GM21529 (cell line): ENCODE data around the gene PPP1R14B.

Experiments
- ATAC-seq: cut with Tn5 transposase; IDR thresholded peaks from one replicate; pipeline ENCODE4 v1.9.1; 2021; ENCODE audit not compliant: unreplicated experiment

The PPP1R14B gene

DNA sequence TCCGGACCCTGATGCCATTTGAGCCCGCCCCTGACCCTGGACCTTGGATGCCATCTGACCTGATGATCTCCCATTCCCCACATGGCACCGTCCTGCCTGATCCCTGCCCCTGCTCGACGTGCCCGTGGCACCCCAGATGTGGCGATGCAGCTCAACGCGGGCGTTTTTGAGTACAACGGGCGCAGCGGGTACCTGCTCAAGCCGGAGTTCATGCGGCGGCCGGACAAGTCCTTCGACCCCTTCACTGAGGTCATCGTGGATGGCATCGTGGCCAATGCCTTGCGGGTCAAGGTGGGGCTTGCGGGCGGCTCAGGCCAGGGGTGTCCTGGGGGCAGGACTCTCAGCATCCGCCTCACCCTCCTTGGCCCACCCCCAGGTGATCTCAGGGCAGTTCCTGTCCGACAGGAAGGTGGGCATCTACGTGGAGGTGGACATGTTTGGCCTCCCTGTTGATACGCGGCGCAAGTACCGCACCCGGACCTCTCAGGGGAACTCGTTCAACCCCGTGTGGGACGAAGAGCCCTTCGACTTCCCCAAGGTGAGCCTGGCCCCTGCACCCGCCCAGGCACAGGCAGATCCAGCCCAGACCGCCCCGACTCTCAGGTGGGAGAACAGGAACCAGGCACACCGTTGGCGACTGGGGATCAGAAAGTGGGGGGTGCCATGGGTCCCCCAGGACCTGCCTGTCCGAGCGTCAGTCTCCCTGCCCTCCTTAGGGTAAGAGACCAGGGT lies 15.7 kb upstream of the PPP1R14B start:
- ATAC-seq: no peak

DNA sequence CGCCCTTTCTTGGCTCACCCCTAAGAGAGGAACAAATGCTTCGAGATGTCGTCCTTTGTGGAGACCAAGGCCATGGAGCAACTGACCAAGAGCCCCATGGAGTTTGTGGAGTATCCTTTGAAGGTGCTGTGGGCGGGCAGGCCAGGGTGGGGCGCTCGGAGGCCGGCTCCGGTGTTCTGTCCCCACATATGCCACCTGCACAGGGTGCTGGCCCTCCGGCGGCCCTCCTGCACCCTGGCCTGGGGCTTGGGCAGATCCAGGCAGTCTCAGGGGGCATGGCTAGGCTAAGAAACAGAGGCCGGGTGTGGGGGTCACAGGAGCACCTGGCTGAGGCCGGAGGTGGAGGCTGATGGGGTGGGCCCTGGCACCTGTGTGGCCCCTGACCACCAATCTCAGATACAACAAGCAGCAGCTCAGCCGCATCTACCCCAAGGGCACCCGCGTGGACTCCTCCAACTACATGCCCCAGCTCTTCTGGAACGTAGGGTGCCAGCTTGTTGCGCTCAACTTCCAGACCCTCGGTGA lies 14.9 kb upstream of the PPP1R14B start:
- no peak for ATAC-seq

DNA sequence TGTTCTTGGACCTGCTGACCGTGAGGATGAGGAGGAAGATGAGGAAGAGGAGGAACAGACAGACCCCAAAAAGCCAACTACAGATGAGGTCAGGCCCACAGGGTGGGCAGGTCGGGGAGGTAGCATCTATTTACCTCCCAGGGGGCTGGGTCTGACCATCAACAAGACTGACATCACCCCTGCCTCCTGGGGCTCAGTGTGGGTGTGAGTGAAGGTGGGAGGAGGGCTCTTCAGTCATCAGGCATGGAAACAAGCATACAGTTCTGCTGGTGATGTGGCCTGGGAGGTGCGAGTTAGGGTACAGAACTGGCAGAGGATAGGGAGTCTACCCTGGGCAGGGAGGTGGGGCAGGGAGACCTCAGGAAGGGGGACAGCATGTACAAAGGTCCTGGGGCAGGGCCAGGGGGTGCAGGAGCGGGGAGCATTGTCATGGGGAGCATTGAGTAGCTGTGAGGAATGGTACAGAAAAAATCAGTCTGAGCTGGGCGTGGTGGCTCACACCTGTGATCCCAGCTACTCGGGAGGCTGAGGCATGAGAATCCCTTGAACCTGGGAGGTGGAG lies 13.5 kb upstream of the PPP1R14B start:
- no peak for ATAC-seq

DNA sequence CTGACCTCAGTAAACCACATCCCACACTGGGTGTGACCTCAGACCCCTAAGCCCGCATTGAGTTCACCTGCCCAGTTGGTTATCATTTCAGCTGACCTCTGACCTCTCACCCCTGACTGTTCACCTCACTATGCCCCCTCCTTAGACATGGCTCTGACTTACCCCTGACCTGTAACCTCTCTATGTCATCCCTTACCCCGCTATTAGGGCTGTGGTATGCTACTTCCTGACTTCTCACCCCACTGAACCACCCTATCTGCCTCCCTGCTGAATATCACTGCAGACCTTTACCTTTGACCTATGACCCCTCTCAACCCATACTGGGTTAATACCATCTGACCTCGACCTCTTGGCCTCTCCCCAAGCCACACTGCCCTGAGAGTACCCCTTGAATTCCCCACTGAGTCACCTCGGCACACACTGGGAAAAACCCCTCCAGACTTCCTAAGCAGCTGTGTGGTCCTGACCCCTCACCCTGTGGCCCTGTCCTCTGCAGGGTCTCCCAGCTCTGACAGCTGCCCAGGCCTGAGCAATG lies 12.9 kb upstream of the PPP1R14B start:
- ATAC-seq: no peak

DNA sequence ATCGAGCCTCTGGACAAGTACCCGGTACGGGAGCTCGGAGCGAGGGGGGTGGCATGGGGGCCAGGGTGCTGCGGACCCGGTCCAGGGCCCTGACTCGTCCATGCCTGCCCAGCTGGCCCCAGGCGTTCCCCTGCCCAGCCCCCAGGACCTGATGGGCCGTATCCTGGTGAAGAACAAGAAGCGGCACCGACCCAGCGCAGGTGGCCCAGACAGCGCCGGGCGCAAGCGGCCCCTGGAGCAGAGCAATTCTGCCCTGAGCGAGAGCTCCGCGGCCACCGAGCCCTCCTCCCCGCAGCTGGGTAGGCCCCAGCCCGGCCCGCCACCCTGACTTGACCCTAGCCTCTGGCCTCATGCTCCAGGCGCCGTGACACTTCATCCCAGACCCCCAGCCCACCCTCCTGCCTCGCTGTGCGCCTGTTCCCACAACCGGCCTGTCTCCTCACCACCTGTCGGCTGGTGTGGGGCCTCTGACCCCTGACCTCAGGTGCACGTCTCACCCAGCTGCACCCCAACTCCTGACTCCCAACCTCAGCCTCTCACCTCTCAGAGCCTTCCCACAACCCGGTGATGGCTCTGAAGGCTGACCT lies 12.3 kb upstream of the PPP1R14B start:
- no peak for ATAC-seq

DNA sequence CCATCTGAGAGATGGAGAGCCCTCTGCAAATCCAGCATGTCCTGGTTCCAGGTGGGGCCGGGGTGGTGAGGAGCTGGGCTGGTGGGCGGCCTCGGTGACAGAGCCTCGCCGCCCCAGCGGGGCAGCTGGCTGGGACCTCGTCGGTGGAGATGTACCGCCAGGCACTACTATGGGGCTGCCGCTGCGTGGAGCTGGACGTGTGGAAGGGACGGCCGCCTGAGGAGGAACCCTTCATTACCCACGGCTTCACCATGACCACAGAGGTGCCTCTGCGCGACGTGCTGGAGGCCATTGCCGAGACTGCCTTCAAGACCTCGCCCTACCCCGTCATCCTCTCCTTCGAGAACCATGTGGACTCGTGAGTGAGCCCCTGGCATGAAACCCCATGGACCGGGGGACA lies 11.6 kb upstream of the PPP1R14B start:
- no peak for ATAC-seq

DNA sequence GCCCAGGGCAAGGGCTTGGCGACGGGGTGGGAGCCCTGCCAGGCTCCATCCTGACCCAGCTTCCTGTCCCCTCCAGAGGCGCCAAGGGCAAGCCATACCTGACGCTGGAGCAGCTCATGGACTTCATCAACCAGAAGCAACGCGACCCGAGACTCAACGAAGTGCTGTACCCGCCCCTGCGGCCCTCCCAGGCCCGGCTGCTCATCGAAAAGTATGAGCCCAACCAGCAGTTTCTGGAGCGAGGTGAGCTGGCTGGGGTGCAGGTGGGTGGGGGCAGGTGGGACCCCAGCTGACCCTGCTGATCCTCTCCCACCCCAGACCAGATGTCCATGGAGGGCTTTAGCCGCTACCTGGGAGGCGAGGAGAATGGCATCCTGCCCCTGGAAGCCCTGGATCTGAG lies 9.6 kb upstream of the PPP1R14B start:
- ATAC-seq: no peak

DNA sequence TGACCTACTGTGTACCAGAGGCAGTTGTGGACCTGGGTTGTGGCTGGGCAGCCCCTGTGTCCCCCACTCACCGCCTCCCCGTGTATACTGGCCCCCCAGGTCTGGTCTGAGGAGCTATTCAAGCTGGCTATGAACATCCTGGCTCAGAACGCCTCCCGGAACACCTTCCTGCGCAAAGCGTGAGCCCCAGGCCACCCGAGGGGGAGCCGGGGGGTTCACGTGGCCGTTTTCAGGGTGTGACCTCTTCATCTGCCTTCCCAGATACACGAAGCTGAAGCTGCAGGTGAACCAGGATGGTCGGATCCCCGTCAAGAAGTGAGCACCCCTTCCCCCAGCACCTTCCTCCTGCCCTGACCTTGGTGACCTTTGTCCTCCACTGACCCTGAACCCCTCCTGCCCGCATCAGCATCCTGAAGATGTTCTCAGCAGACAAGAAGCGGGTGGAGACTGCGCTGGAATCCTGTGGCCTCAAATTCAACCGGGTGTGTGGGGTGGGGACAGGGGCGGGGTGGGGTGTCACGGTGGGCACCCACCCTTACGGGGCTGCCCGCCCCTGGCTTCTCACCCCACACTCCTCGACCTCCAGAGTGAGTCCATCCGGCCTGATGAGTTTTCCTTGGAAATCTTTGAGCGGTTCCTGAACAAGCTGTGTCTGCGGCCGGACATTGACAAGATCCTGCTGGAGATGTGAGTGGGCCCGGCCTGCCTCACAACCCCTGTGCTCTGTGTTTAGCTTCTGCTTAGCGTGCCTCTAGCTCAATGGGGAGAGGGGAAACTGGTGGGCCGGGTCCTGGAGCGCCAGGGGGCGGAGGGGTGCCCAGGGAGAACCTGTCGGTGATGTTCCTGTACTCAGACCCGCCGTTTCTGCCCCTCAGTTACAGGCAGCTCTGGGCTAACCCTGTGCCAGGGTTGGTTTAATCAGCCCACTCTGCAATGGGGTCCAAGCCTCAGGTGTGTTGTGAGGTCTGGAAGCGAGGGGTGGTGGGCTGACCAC lies 8.7 kb upstream of the PPP1R14B start:
- ATAC-seq: no peak

DNA sequence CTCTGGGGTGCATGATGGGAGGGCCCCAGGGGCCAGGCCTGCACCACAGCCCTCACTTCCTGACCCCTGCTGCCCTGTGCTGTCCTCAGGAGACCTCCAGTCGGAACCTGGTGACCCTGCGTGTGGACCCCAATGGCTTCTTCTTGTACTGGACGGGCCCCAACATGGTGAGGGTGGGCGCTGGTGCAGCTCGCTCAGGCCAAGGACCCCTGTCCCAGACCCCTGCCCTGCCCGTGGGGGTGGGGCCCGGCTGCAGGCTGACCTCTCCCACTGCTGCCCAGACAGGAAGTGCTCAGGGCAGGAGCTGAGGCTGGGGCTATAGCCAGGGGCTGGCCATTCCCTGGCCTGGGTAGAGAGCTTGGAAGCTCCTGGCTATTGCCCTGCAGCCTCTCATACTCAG lies 7.6 kb upstream of the PPP1R14B start:
- ATAC-seq: no peak

DNA sequence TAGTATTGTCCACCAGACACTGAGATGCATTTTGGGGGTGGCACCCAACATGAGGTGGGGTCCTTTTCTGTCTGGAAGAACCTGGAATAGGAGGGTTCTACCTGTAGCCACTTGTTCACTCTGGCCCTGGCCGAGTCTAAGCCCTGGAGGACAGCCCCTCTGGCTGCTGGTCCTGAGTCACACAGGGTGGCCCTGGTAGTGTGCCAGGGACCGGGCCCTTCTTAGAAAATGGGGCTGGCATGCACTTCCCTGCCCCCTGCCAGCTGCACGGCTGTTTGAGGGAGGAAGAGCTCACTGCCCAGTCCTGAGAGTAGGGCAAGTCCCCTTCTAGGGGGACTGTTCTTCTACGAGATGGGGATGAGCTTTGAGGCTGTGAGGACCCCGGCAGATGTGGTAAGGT lies 6.7 kb upstream of the PPP1R14B start:
- no peak for ATAC-seq

DNA sequence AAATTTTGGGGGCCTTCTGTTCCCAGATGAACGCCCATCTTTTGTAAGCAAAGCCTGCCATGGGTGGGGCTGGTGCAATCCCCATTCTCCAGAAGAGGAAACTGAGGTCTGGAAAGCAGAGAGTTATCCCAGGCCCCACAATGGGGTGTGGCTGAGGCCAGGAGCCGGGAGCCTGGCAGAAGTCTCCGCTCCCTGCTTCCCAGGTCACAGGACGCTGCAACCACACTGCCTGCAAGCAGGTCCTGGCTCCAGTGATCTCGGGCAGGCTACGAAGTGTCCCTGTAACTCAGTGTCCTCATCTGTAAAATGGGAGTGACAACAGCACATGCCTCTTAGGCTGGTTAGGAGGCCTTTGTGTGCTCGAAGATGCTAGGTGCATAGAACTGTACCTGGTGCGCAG lies 6.3 kb upstream of the PPP1R14B start:
- ATAC-seq: no peak

DNA sequence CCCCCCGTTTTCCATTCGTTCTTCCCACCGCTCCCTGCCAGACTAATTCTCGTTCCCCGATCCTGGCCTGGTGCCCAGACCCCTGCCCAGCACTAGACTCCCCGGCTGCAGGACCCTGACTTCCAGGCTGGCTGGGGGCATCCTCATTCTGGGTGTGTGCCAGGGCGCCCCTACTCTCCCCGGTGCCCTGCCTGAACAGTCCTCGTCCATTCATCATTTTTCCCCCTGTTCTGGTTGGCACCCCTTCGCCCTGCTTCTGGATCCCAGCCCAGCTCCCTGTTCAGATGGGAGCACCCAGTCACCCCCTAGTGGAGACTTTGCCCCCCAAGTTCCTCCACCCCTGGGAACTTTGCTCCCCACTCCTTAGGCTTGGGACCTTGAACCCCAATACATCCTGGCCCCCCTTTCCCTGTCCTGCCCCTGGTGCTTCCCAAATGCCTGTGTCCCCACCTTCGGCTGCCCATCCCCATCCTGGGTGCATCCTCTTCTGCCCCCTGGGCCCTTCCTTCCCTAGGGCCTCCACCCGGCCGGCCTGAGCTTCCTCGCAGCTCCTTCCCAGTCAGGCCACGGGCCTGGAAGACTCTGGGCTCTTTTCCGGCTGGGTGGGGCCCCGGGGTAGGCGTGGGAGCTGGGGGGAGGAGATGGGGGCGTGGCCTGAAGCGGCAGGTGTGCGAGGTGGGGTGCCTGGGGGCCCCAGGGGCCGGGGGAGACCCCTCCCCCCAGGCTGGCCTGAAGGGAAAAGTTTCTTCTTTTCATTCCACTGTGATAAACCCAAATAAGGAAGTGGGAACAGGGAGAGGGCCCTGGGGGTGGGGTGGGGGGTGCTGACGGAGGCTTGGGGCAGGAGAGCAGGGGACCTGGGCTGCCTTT lies 5.5 kb upstream of the PPP1R14B start:
- ATAC-seq: no peak

DNA sequence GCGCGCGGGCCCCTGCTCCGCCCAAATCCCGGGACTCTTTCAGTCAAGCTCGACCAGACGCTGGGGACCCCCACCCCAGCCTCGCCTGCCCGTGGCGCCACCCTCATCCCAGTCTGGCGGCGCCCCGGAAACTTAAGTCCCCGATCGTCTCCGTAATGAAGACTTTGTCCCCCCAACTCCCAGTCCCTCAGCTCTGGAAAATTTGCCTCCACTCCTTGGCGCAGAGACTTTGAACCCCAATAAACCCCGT lies 4.9 kb upstream of the PPP1R14B start:
- ATAC-seq: no peak

DNA sequence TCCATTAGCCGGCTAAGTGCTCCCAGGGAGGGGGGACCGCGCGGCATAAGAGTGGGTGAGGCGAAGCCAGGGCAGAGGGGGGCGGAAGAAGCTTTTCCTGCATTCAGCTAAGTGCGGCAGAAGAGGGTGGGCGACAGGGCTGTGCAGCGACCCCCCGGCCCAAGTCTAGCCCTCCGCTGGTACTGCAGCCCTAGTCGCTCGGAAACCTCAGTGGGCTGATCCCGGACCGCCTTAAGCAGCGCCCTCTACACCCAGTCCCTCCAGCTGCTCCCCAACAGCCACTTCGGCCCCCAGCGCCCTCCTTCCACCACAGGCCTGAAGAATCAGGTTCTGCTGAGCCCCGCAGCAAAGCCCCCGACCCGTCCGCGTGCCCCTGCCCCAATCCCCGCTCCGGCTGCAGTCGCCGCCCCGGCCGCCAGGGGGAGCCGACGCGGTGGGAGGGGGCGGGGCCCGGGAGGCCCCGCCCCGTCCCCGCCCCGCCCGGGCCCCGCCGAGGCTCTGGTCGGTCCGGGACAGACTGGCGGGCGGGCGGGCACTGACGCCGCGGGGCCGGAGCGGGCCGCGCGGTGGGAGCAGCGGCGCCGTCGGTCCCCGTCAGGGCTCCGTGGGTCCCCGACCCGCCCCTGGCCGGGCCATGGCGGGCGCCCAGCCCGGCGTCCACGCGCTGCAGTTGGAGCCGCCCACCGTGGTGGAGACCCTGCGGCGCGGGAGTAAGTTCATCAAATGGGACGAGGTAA lies 4.4 kb upstream of the PPP1R14B start, which contains the start of gene PLCB3:
Gene PLCB3 (plus strand): TSS at position 515 of the 737 bp plus-strand sequence. CDS start 120 bp downstream, at position 635.
- ATAC-seq: peak; percentile 43

DNA sequence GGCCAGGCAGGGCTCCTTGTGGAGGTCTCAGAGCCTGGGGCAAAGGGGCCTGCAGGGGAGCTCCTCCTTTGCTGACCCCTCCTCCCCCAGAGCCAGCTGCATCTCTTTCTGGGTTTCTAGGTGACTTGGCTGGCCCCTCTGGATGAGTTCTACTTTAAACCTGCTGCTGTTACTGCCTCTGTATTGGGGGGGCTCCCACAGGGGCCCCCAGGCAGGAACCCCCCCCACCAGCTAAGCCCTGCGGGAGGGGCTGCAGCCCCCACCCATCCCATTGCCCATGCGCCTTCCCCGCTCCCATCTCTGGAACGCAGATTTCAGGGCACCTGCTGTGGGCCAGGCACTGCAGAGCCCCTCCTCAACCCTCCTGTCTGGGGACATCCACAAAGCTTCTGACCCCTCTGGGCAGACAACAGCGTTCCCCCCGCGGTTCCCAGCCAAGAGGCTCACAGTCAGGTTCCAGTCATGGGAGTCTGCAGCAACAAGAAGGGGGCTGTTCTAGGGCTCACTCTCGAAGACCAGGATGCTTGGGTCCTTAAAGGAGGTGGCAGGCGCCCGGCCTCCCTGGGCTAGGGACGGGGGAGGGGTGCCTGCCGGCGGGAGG lies 3.8 kb upstream of the PPP1R14B start:
- no peak for ATAC-seq

DNA sequence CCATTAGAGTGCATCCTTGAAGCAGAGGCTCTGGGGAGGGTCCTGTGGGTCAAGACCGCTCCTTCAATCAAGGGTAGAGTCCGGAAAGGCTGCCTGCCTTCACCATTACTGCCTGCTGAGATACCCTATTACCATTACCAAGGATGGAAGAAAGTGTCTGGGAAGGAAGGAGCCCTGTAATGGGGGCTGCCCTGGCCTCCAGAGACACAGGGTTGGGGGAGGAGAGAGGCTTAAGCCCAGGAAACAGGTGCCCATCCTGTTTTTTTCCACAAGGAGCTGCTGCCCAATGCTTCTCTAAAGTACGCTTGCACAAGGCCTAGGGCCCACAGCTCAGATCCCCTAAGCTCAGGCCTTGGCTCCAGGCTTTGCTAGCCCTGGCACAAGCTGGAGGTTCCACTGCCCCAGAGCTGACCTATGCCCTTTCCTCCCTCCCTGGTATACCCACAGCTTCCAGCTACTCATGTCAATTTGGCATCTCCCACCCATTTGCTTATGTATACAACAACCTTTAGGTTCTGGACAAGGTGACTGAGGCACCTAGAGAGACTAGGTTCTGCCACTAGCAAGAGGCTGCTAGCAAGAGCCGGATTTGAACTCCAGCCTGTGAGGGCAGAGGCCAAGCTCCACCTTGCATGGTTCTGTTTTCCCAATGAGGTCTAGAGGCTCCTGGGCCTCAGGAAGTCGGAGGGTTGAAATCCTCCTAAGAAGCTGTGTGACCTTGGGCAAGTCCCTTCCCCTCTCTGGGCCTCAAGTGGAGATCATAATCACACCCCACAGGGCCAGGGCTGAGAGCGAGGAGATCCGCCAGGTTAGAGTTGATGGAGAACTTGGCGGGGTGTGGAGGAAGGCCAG lies 3.0 kb upstream of the PPP1R14B start:
- no peak for ATAC-seq

DNA sequence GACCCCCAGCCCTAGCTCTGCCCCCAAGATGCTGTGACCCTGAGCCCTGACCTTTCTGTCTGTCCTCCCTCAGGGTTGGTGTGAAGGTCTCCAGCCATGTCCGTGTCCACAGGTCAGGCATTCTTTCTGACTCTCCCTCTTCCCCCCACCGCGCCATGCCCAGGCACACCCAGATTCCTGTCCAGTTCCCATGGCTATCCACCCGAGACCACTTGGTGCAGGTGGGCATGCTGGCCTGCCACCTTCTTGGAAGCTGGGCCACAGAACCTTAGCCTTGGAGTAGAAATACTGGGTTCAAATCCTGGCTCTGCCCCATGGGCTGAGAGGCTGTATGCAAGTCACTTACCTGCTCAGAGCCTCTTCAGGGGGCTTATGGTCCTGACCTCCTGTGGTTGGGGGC lies 2.3 kb upstream of the PPP1R14B start:
- ATAC-seq: no peak

DNA sequence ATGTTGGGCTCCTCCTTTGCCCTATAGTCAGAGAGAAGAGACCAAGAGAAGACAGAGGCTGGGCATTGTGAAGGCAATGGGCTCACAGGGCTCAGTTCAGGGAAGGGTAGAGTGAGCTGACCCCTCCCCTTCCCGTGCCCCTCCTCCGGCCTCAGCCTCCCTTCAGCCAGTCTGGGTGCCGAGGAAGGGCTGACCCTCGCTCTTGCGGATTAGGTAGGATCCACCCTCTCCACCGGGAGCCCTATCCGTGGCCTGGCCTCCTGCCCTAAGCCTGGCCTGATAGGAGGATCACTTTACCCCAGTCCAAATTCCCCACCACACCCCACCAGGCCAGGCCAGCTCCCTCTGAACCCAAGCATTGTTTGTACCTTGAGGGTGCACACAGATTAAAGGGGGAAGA lies 1.8 kb upstream of the PPP1R14B start:
- ATAC-seq: no peak
